Skin epidermis (tissue), 12 donors: ENCODE results near the gene CA9.

Experiments used
- H3K27ac ChIP-seq, 21 experiments: fragments of 200-600 bp; sonication (generic) in 11 of 21; one replicate each; pipeline ENCODE4 v1.5.0; 2020; ENCODE audit warnings: mild to moderate bottlenecking in 3 of 21, inconsistent platforms in 2 of 21, moderate library complexity in 2 of 21
- H3K4me3 ChIP-seq, 7 experiments: fragments of 200-600 bp; sonication (generic) in 2 of 7; one replicate each; pipeline ENCODE4 v1.5.0; 2020; ENCODE audit warnings: inconsistent platforms in 2 of 7, mild to moderate bottlenecking in 2 of 7, moderate library complexity in 1 of 7

The CA9 gene

DNA sequence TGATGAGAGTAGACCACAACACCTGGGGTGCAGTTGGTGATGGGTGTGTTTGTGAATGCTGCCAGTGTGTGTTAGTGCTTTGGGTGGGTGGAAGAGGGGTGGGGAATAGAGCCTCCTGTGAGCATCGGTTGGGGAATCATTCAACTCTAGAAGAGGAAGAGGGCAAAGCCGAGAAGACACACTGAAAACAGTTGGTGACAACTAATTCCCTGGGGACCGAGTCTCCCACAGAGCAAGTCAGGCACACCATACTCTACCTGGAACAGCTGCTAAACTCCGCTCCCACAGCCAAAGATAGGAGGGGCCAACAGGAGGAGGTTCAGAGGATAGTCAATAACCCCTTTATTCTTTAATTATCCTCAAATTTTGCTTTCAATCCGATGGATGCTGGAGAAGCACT lies 7.2 kb upstream of the CA9 start:
- Histone ChIP-seq H3K27ac (no peak overlapping the region), H3K4me3 (no peak overlapping the region)

DNA sequence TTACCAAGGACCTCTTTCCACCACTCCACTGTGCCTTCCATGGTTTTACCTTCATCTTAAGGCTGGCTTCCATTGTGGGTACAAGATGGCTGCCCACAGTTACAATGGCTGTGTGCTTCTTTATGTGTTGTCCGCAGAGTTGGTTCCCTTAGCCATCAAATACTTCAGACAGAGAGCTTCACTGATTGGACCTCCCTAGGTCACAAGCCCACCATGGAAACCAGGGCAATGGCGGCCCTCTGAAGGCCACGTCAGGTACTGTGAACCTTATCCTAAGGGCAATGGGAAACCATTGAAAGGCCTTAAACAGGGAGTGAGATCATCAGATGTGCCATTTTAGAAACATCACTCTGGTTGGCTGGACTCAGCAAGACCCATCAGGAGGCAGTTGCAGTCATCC lies 5.8 kb upstream of the CA9 start:
- H3K27ac ChIP-seq, result no peak overlapping the region
- H3K4me3 ChIP-seq, result no peak overlapping the region

DNA sequence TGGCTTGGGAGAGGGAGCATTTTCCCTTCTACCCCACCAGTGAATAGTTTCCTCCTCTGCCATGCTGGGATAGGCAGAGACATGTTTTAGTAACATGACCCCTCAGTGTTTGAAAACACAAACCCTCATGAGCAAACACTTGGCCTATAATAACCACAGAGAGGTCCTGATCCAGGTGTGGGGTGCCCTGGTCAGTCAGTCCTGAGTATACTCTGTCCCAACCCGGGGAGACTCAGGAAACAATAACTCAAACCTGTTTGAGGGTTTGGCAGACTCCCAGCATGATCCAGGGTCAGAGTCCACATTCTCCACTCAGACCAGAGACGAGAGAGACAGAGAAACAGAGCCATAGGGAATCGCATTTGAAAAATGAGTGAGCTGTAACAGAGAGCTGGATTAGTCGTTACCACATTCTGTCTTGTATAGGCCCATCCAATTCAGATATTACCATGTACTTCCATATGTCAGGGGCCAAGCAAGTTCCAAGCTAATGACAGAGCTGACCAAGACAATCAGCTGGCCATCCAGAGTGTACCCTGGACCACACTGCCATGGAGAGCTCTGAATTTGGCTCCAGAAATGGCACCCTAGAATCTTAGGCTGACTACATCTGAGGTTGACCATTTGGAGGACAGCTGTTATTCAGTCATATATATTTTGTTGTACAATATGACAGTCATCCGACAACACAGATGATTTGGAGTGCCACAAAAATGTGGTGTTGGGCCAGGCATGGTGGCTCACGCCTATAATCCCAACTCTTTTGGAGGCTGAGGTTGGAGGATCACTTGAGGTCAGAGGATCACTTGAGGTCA lies 4.2 kb upstream of the CA9 start:
- H3K27ac ChIP-seq, result no peak overlapping the region
- no peak overlapping the region for H3K4me3 ChIP-seq

DNA sequence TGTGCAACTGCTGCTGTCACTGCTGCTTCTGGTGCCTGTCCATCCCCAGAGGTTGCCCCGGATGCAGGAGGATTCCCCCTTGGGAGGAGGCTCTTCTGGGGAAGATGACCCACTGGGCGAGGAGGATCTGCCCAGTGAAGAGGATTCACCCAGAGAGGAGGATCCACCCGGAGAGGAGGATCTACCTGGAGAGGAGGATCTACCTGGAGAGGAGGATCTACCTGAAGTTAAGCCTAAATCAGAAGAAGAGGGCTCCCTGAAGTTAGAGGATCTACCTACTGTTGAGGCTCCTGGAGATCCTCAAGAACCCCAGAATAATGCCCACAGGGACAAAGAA lies 265 bp downstream of the CA9 start:
- Histone ChIP-seq H3K4me3 (no peak overlapping the region), H3K27ac (no peak overlapping the region)

DNA sequence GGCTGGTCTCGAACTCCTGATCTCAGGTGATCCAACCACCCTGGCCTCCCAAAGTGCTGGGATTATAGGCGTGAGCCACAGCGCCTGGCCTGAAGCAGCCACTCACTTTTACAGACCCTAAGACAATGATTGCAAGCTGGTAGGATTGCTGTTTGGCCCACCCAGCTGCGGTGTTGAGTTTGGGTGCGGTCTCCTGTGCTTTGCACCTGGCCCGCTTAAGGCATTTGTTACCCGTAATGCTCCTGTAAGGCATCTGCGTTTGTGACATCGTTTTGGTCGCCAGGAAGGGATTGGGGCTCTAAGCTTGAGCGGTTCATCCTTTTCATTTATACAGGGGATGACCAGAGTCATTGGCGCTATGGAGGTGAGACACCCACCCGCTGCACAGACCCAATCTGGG lies 1.5 kb downstream of the CA9 start:
- peak overlapping the region in 2 of 21 experiments; percentile 29 to 39 for H3K27ac ChIP-seq
- peak overlapping the region; percentile 23 to 47 (median 31) for H3K4me3 ChIP-seq

DNA sequence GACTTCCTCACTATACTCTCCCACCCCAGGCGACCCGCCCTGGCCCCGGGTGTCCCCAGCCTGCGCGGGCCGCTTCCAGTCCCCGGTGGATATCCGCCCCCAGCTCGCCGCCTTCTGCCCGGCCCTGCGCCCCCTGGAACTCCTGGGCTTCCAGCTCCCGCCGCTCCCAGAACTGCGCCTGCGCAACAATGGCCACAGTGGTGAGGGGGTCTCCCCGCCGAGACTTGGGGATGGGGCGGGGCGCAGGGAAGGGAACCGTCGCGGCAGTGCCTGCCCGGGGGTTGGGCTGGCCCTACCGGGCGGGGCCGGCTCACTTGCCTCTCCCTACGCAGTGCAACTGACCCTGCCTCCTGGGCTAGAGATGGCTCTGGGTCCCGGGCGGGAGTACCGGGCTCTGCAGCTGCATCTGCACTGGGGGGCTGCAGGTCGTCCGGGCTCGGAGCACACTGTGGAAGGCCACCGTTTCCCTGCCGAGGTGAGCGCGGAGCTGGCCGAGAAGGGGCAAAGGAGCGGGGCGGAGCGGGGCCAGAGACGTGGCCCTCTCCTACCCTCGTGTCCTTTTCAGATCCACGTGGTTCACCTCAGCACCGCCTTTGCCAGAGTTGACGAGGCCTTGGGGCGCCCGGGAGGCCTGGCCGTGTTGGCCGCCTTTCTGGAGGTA lies 2.1 kb downstream of the CA9 start:
- Histone ChIP-seq H3K27ac (peak overlapping the region in 3 of 21 experiments; percentile 7 to 39 (median 29)), H3K4me3 (peak overlapping the region; percentile 23 to 47 (median 31))

DNA sequence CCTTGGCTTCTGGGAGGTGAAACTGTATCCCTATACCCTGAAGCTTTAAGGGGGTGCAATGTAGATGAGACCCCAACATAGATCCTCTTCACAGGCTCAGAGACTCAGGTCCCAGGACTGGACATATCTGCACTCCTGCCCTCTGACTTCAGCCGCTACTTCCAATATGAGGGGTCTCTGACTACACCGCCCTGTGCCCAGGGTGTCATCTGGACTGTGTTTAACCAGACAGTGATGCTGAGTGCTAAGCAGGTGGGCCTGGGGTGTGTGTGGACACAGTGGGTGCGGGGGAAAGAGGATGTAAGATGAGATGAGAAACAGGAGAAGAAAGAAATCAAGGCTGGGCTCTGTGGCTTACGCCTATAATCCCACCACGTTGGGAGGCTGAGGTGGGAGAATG lies 5.4 kb downstream of the CA9 start:
- no peak overlapping the region for H3K27ac ChIP-seq

DNA sequence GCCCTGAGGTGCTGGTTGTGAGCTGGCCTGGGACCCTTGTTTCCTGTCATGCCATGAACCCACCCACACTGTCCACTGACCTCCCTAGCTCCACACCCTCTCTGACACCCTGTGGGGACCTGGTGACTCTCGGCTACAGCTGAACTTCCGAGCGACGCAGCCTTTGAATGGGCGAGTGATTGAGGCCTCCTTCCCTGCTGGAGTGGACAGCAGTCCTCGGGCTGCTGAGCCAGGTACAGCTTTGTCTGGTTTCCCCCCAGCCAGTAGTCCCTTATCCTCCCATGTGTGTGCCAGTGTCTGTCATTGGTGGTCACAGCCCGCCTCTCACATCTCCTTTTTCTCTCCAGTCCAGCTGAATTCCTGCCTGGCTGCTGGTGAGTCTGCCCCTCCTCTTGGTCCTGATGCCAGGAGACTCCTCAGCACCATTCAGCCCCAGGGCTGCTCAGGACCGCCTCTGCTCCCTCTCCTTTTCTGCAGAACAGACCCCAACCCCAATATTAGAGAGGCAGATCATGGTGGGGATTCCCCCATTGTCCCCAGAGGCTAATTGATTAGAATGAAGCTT lies 6.1 kb downstream of the CA9 start:
- no peak overlapping the region for H3K4me3 ChIP-seq
- H3K27ac ChIP-seq, result no peak overlapping the region

More for the DNA sequence above, 5.4 kb downstream of the CA9 start:
- H3K4me3 ChIP-seq, result no peak overlapping the region

DNA sequence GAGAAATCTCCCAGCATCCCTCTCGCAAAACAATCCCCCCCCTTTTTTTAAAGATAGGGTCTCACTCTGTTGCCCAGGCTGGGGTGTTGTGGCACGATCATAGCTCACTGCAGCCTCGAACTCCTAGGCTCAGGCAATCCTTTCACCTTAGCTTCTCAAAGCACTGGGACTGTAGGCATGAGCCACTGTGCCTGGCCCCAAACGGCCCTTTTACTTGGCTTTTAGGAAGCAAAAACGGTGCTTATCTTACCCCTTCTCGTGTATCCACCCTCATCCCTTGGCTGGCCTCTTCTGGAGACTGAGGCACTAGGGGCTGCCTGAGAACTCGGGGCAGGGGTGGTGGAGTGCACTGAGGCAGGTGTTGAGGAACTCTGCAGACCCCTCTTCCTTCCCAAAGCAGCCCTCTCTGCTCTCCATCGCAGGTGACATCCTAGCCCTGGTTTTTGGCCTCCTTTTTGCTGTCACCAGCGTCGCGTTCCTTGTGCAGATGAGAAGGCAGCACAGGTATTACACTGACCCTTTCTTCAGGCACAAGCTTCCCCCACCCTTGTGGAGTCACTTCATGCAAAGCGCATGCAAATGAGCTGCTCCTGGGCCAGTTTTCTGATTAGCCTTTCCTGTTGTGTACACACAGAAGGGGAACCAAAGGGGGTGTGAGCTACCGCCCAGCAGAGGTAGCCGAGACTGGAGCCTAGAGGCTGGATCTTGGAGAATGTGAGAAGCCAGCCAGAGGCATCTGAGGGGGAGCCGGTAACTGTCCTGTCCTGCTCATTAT lies 6.8 kb downstream of the CA9 start:
- Histone ChIP-seq H3K27ac (no peak overlapping the region), H3K4me3 (no peak overlapping the region)

DNA sequence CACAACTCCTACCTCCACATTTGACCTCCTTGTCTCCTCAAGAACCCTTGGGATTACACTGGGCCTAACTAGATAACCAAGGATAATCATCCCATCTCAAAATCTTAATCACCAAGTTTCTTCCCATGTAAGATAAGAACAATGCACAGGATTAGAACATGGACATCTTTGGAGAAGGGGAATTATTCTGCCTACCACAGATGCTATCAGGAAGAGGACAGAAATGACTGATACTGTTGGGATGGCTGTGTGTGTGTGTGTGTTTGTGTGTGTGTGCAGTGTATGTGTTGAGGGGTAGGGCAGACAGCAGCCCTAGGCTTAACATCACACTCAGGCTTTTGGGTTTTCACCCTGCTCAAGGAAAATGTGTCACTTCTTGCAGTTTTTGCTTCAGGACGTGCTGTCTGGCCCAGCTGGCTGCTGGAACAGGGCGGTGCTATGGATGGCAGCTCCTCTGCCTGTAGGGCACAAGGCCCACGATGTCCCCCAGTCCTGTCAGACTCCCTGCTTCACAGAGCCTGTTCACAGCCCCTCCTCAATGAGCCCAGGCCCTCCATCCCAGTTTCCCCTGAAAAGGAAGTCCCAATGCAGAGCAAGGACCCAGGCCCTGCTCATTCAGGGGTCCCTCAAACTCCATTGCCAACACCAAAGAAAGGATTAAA lies 7.7 kb downstream of the CA9 start:
- Histone ChIP-seq H3K4me3 (no peak overlapping the region), H3K27ac (no peak overlapping the region)

DNA sequence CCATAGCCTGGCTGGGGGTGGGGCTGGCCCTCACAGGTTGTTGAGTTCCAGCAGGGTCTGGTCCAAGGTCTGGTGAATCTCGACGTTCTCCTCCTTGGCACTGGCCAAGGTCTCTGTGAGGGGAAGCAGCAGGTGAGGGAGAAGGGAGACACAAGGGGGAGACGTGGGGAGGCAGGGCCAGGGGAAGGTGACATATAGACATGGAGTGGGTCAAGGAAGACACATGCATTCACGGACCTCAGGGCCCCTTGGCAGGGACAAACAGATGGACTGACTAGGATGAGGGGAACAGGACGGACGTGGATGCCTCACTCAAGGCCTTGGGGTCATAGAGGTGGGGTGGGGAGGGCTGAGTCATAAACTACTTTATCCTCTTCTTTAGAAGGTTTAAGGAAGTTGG lies 8.3 kb downstream of the CA9 start:
- no peak overlapping the region for H3K27ac ChIP-seq
- no peak overlapping the region for H3K4me3 ChIP-seq

DNA sequence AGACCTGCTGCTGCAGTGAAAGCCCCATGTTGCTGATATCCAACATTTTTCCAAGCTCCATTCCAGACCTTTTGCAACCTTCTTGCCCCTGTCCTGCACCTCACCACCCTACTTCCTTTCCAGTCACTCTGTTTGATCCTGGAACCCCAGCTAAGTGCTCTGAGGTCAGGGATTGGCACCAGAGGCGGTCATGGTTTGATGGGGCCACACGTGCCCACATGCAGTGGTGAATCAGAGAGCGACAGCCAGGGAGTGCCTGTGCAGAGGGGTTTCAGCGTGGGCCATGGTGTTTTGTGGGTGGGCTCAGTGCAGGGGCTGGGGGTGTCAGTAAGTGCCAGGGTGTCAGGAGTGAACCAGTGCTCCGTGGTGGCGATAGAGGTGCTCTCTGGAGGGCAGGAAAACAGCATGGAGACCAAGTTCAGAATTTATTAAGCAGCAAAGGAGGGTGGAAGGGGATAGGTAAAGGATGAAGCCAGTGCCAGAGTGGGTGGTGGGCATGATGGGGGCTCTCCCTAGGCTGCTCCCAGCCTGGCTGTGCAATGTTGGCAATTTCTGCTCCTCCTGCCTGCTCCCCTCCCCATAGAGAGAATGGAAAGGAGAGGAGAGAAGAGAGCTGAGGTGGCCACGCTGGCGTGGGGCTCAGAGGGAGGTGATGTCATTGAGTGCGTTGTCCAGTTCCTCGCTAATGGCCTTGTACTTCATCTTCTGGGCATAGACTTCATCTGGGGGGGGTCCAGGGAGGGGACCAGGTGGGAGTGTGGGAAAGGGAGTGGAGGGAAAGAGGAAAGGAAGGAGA lies 9.0 kb downstream of the CA9 start:
- Histone ChIP-seq H3K4me3 (no peak overlapping the region), H3K27ac (no peak overlapping the region)

DNA sequence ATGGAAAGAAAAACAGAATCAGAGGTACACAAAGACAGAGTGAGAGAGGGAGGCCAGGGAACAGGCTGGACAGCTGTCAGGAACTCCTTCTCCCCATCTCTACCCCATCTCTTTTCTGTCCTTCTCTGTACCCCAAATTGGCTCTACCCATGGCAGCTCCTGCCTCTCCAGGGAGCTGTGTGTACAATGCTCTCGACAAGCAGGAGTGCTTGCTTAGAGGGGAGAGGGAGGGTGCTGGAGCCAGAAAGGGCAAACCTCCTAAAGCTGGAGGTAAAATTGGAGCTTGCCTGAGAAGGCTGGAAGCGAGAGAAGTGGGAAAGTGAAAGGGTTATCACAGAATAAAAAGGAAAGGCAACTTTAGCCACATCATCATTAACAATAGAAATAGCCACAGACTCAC lies 9.6 kb downstream of the CA9 start:
- Histone ChIP-seq H3K4me3 (no peak overlapping the region), H3K27ac (no peak overlapping the region)

DNA sequence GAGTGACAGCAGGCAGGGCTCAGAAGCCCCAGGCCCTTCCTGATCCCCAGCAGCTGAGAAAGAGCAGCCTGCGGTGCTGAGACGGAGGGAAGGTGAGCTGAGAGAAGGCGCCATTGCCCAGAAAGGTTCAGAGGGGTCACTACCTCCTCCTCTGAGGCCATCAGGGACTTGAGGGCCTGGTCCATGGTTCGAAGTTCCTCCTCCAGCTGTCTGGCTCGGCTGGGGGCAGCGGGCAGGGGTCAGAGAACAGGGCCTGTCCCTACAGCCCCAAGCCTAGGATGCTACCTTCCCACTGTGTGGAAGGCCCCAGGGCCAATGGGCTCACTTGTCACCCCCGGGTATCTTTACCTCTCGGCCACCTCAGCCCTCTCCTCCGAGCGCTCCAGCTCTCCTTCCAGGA lies 11.2 kb downstream of the CA9 start:
- H3K27ac ChIP-seq, result no peak overlapping the region
- H3K4me3 ChIP-seq, result no peak overlapping the region

DNA sequence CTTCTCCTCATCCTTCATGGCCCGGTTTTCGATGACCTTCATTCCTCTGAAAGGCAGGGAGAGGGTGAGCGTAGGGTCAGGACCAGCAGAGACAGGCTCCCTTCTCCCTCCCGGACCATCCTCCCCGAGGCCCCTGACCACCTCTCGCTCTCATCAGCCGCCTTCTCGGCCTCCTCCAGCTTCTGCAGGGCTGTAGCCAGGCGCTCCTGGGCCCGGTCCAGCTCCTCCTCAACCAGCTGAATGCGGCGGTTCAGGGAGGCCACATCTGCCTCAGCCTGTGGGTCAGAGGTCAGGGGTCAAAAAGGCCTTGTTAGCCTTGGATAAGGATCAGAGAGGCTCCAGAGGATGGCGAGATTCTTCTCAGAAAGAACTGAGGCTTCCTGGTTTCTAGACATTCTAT lies 11.8 kb downstream of the CA9 start:
- H3K4me3 ChIP-seq, result no peak overlapping the region

DNA sequence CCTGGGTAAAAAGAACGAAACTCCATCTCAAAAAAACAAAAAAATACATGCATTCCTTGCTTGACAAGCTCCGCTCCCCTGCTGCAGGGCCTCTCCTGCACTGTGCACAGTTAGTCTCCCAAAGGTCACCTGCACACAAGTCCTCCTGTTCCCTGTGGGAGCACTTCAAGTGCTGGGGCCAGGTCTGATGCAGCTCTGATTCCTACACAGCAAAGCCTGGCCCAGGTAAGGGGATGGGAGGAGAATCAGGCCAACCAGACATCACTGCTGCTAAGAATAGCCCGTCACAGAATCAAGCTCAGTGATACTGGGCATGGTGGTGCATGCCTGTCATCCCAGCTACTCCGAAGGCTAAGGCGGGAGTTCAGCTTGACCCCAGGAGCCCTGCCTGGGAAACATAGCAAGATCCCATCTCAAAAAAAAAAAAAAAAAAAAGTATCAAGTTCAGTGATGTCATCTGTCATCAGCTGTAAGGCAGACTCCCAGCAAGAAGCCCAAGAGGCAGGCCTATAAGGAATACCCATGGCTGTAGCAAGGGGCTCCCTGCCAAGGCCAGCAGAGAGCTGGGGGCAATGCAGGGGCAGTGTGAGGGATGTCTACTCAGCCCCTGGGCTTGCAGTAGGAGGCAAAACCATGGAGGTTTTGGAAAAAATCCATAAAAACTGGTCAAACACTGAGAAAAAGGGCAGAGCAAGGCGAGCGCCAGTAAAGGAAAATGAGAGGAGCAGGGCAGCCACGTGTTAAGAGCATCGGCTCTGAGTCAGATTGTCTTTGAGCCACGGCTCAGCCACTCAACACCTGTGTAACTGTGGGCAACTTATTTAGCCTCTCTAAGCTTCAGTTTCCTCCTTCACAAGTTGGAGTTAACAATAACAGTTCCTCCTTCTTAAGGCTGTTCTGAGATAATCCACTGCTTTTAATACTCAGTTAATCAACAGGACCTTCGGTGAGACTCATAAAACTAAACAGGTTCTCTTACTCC lies 12.8 kb downstream of the CA9 start:
- no peak overlapping the region for H3K4me3 ChIP-seq
- no peak overlapping the region for H3K27ac ChIP-seq

More for the DNA sequence above, 11.8 kb downstream of the CA9 start:
- H3K27ac ChIP-seq, result no peak overlapping the region

DNA sequence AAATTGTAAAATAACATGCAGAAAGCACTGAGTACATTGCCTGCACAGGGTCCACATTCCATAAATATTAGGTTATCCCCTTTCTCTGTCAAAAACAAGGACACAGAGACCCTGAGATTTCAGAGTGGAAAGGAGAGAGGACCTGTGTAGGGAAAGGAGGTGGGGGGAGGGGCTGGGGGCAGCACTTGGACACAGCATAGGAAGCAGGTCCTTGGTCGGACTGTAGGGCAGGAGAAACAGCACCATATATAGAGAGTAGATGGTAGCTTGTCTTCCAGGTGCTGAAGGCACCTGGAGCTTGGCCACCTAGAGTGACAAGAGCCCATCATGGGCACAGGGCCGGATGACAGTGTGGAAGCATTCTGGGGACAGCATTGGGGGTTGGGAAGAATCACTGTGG lies 13.6 kb downstream of the CA9 start:
- Histone ChIP-seq H3K27ac (no peak overlapping the region), H3K4me3 (no peak overlapping the region)

DNA sequence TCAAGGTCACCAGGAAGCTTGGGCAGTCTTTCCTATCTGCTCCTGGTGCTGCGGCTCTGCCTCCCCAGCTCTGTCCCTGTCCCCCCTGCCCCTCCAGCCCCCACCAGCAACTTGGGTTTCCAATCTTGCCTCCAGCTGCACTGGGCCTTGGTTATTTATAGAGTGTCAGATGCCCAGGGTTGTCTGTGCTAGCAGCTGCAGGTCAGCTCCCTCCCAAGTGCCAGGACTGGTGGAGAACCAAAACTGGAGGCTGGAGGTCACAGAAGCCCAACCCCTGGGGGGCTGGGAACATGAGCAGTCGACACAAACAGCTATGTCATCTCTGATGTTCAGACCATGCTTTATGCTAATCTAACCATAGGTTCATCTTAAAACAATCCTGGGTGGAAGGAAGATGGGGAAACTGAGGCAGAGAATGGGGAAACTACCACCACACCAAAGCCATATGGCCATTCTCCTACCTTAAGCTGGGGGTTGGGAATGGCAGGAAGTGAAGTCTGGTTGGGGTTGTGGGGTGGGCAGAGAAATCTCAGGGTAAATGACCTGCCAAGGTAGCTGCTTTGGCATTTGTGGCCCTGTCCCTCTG lies 14.3 kb downstream of the CA9 start:
- H3K4me3 ChIP-seq, result peak overlapping the region in 1 of 7 experiments; percentile 52
- peak overlapping the region in 6 of 21 experiments; percentile 20 to 89 (median 24) for H3K27ac ChIP-seq
